ENCODE data around the gene TAF4. TPM values are rescaled to one million over a fixed set of nuclear protein-coding genes. Genes with fewer than 3 reads are reported as not detected.
"Not testable (repeated sequence)": the region's sequence is repeated elsewhere in the genome, so short reads cannot be mapped to it uniquely, and the experiment has no call there.

The TAF4 gene
- total RNA-seq, 1 experiment from 2014 or later = 64.3 TPM

- intact Hi-C loops (cut with micrococcal nuclease; ENCODE audit: unreplicated experiment) = no loop called here
- DNase-seq = no peak
- H3K9me3 Mint-ChIP-seq (ENCODE audit: low read depth, unreplicated experiment) = peaks cover 10% of the 10 kb centered on the region
- peaks cover 11% of the 10 kb centered on the region for H3K4me1 Mint-ChIP-seq (ENCODE audit: low read depth, unreplicated experiment)
- H3K36me3 Mint-ChIP-seq (ENCODE audit: insufficient read depth, unreplicated experiment) = peaks cover 3% of the 10 kb centered on the region
- BruUV-seq (replicated peaks) = no TSS peak
- no peak overlapping the region for H3K27ac Mint-ChIP-seq (ENCODE audit: unreplicated experiment)
- TF ChIP-seq, protein P1, sequence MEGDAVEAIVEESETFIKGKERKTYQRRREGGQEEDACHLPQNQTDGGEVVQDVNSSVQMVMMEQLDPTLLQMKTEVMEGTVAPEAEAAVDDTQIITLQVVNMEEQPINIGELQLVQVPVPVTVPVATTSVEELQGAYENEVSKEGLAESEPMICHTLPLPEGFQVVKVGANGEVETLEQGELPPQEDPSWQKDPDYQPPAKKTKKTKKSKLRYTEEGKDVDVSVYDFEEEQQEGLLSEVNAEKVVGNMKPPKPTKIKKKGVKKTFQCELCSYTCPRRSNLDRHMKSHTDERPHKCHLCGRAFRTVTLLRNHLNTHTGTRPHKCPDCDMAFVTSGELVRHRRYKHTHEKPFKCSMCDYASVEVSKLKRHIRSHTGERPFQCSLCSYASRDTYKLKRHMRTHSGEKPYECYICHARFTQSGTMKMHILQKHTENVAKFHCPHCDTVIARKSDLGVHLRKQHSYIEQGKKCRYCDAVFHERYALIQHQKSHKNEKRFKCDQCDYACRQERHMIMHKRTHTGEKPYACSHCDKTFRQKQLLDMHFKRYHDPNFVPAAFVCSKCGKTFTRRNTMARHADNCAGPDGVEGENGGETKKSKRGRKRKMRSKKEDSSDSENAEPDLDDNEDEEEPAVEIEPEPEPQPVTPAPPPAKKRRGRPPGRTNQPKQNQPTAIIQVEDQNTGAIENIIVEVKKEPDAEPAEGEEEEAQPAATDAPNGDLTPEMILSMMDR (IDR thresholded peaks at IDR 0.05; ENCODE audit: unreplicated experiment) = no peak
- CTCF ChIA-PET = no interaction called here
- peaks cover 13% of the 10 kb centered on the region for H3K27me3 Mint-ChIP-seq (ENCODE audit: unreplicated experiment)
- no peak overlapping the region for H3K4me3 Mint-ChIP-seq (ENCODE audit: low read depth, unreplicated experiment)
Measured at GRCh38 chr20:62073323-62073722, 7.6 kb upstream of the TAF4 start.

- H3K9me3 Mint-ChIP-seq (ENCODE audit: low read depth, unreplicated experiment); H3K27ac Mint-ChIP-seq (ENCODE audit: unreplicated experiment); BruUV-seq (replicated peaks); CTCF ChIA-PET; H3K4me3 Mint-ChIP-seq (ENCODE audit: low read depth, unreplicated experiment); intact Hi-C loops (cut with micrococcal nuclease; ENCODE audit: unreplicated experiment); DNase-seq: not testable (repeated sequence)
- Mint-ChIP-seq H3K27me3 (ENCODE audit: unreplicated experiment) (peaks cover 13% of the 10 kb centered on the region), H3K4me1 (ENCODE audit: low read depth, unreplicated experiment) (peaks cover 20% of the 10 kb centered on the region), H3K36me3 (ENCODE audit: insufficient read depth, unreplicated experiment) (peaks cover 18% of the 10 kb centered on the region)
Measured at GRCh38 chr20:62071669-62072430, 6.2 kb upstream of the TAF4 start.

DNA sequence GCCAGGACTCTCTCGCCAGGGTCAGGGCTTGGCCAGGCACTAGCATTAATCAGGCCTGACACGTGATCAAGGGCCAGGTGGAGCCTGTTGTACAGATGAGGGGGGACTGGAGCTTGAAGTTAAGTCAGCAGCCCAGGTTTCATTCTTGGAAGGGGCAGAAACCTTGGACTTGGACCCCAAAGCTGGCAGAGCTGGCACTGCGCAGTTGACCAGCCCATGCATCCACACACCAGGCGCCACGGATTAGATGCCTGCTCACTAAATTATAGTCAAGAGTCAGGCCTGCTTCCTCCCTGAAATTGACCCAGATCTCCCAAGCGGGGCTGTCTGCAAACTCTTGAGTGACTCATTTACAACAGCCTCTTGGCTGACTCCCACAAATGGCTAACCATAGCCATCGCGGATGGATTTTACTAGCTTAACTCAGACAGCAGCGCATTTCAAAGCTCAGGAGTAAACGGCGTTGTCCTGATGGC lies 4.1 kb upstream of the TAF4 start:
- DNase-seq = no peak
- no TSS peak for BruUV-seq (replicated peaks)
- TF ChIP-seq, protein P1 (IDR thresholded peaks at IDR 0.05; ENCODE audit: unreplicated experiment) = no peak
- Mint-ChIP-seq H3K36me3 (ENCODE audit: insufficient read depth, unreplicated experiment) (peaks cover 33% of the 10 kb centered on the region), H3K27me3 (ENCODE audit: unreplicated experiment) (peaks cover 13% of the 10 kb centered on the region), H3K4me3 (ENCODE audit: low read depth, unreplicated experiment) (no peak overlapping the region), H3K9me3 (ENCODE audit: low read depth, unreplicated experiment) (peaks cover 8% of the 10 kb centered on the region), H3K4me1 (ENCODE audit: low read depth, unreplicated experiment) (peaks cover 25% of the 10 kb centered on the region), H3K27ac (ENCODE audit: unreplicated experiment) (no peak overlapping the region)
- CTCF ChIA-PET = interaction anchor here (0.6 kb wide), 1 partner anchor 21 kb away, joined by 4 read pairs; no protein-coding TSS in a partner anchor
- intact Hi-C loops (cut with micrococcal nuclease; ENCODE audit: unreplicated experiment) = loop anchor here (5.0 kb wide), 1 partner anchor 53 kb away; the partner anchor contains the start of gene LSM14B

DNA sequence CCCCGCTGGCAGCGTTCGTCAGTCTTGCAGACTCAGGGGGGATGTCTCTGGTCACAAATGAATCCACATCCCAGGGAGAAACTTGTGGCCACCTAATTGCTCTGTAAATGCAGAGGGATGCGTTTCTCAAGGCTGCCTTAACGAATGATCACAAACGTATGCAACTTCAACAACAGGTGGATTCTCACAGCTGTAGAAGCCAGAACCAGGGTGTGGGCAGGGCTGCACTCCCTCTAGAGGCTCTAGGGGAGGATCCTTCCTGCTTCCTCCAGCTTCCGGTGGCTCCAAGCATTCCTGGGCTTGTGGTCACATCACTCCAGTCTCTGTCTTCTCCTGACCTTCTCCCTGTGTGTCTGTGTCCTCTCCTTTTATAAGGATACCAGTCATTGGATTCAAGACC lies 3.3 kb upstream of the TAF4 start:
- no peak overlapping the region for H3K27ac Mint-ChIP-seq (ENCODE audit: unreplicated experiment)
- CTCF ChIA-PET = interaction anchor here (0.6 to 1.0 kb wide), 2 partner anchors 20 to 37 kb away, joined by 3 to 4 read pairs; no protein-coding TSS in a partner anchor

More for the DNA sequence above, 3.3 kb upstream of the TAF4 start:
- DNase-seq = no peak
- Mint-ChIP-seq H3K36me3 (ENCODE audit: insufficient read depth, unreplicated experiment) (peaks cover 39% of the 10 kb centered on the region), H3K4me3 (ENCODE audit: low read depth, unreplicated experiment) (no peak overlapping the region), H3K27me3 (ENCODE audit: unreplicated experiment) (peaks cover 13% of the 10 kb centered on the region), H3K4me1 (ENCODE audit: low read depth, unreplicated experiment) (peaks cover 25% of the 10 kb centered on the region), H3K9me3 (ENCODE audit: low read depth, unreplicated experiment) (peaks cover 4% of the 10 kb centered on the region)
- intact Hi-C loops (cut with micrococcal nuclease; ENCODE audit: unreplicated experiment) = loop anchor here (5.0 kb wide), 1 partner anchor 53 kb away; the partner anchor contains the start of gene LSM14B
- TF ChIP-seq, protein P1 (IDR thresholded peaks at IDR 0.05; ENCODE audit: unreplicated experiment) = no peak
- no TSS peak for BruUV-seq (replicated peaks)
